ENCODE data around the gene CACNA1C.

Gene CACNA1C

GRCh38 chr12:2520722-2521246 lies 468.0 kb downstream of the CACNA1C start:
- DNase-seq (ENCODE audit: low read depth in 2 of 2) = no peak

DNA sequence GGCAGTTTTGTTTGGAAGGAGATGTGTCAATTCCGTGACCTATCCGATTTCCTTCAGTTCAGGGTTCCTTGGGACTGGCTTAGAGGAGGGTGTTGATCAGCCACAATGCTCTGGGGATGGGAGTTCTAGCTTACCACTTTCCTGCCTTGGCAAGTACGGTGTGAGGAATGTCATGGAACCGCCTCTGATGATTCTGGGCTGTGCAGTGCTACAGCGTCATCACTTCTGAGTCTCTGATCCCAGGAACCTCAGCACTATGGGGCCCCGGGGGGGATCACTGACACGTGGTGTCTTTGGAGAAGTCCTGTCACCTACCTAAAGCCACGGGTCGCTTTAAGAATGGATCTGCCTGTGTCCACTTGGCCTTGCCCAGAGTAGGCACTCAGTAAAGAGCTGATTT lies 470.5 kb downstream of the CACNA1C start:
- DNase-seq (ENCODE audit: low read depth in 2 of 2) = no peak

DNA sequence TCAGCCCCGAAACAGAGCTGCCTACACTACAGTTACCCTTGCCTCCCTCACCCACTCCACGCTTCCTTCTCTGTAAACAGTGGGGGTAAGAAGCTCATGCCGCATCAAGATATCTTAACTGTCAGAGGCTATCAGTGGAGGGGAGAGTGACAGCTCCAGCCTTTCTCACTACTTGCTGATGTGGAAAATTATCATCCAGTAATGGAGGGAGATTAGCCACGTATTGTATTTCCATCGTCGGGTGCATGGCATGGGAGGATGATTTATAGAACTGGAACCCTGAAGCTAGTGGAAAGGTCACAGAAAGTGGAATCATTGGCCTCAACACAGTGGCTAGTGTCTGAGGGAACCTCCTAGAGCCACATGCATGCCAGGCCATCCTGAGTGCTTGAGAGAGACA lies 471.1 kb downstream of the CACNA1C start:
- DNase-seq (ENCODE audit: low read depth in 2 of 2) = no peak

- DNase-seq (ENCODE audit: low read depth in 2 of 2) = no peak
Measured at GRCh38 chr12:2526371-2526770, 473.6 kb downstream of the CACNA1C start.

DNA sequence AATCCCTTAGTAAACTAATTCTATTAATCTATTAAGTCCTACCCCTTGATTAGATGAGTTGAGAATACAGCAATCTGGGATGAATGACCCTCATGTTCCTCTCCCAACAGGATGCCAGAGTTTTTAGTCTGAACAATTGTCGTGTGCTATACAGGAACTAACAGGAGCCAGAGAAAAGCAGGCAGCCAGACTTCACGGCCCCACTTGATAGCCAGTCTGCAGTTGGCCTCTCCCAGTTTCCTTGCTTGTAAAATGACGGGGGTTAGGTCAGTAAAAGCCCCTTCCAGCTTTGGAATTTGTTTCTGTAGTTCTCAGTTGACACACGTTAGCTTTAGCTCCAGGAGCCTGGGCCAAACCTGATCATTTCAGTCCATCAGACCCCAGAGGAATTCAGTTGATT lies 475.2 kb downstream of the CACNA1C start:
- DNase-seq (ENCODE audit: low read depth in 2 of 2) = no peak

GRCh38 chr12:2529807-2530206 lies 477.0 kb downstream of the CACNA1C start:
- no peak for DNase-seq (ENCODE audit: low read depth in 2 of 2)

DNA sequence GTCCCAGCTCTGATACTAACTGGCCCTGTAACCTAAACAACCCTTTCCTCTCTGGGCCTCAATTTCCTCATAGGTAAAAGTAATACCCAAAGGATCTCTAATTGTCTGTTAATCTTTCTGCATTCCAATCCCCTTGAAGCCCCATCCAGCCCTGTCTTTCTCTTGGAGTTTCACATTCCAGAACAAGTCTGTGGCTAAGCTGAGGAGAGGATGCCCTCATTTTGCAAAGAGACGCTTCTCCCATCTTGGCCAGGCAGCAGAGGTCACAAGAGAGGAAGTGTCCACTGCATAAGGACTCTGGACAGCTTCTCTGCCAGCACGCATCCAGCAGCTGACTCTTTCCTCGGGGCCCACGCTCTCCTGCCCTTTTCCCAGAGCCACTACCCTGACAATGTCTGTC lies 478.6 kb downstream of the CACNA1C start:
- no peak for DNase-seq (ENCODE audit: low read depth in 2 of 2)

GRCh38 chr12:2533036-2533435 lies 480.2 kb downstream of the CACNA1C start:
- DNase-seq (ENCODE audit: low read depth in 2 of 2) = no peak

DNA sequence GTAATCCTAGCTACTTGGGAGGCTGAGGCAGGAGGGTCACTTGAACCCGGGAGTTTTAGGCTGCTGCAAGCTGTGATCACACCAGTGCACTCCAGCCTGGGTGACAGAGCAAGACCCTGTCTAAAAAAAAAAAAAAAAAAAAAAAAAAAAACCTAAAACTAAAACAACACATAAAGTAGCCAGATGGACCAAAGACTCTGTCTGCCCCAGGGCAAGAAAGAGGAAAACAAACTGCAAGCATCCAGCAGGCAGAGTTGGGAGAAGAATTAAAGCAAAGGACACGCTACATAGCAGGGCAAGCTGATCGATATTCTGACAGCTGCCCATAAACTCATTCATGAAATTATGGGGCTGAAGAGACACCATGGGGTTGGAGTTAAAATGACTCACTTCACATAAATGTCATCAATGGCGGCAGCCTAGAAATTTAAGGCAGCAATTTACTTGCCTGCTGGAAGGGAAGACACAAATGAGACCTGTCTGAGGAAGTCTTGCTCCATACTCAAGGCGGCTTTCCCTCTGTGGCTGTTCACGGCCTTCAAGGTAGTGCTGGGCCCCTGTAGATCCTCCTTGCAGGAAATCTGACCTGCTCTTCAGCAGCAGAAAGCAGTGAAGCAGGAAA lies 482.9 kb downstream of the CACNA1C start:
- no peak for DNase-seq (ENCODE audit: low read depth in 2 of 2)

GRCh38 chr12:2536724-2537123 lies 483.9 kb downstream of the CACNA1C start:
- DNase-seq (ENCODE audit: low read depth in 2 of 2) = no peak

GRCh38 chr12:2537868-2538541 lies 485.2 kb downstream of the CACNA1C start:
- no peak for DNase-seq (ENCODE audit: low read depth in 2 of 2)

GRCh38 chr12:2539938-2540337 lies 487.2 kb downstream of the CACNA1C start:
- DNase-seq (ENCODE audit: low read depth in 2 of 2) = no peak

- no peak for DNase-seq (ENCODE audit: low read depth in 2 of 2)
Measured at GRCh38 chr12:2540535-2540941, 487.8 kb downstream of the CACNA1C start.

GRCh38 chr12:2541631-2542204 lies 488.9 kb downstream of the CACNA1C start:
- DNase-seq (ENCODE audit: low read depth in 2 of 2) = no peak

DNA sequence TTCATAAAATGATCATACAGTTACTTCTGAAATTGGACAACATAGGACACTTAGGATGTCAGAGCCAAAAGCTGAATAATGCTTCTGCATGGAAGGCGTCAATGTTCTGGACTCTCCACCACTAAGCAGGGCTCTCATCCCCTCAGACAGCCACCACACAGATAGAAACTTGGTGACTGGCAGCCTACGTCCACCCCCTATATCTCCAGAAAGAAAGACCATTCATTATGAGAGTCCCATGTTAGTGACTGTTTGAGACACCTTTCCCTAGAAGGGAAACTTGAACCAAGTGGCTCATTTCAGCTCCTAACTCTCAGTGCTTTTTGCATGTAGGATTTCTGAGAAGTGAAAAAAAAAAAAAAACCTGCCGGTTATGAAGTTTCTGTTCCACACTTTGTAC lies 491.0 kb downstream of the CACNA1C start:
- DNase-seq (ENCODE audit: low read depth in 2 of 2) = no peak

DNA sequence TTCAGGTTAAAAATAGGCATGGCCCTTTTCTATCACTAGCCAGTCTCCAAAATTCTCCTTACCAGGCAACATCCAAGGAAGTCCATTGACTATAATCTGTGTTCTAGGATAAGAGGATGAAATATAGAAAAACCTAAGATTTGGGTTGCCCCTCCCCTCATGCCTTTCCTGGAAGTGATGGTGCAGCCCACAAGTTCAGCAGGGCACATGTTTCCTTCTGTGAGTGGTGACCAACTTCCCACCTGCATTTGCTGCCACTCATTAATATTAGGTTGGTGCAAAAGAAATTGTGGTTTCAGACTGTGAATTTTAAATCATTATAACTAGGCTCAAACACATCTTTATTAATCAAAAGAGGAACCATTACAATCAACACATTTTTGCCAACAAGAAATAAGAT lies 491.4 kb downstream of the CACNA1C start:
- DNase-seq (ENCODE audit: low read depth in 2 of 2) = no peak

- DNase-seq (ENCODE audit: low read depth in 2 of 2) = no peak
Measured at GRCh38 chr12:2547273-2548044, 494.7 kb downstream of the CACNA1C start.

DNA sequence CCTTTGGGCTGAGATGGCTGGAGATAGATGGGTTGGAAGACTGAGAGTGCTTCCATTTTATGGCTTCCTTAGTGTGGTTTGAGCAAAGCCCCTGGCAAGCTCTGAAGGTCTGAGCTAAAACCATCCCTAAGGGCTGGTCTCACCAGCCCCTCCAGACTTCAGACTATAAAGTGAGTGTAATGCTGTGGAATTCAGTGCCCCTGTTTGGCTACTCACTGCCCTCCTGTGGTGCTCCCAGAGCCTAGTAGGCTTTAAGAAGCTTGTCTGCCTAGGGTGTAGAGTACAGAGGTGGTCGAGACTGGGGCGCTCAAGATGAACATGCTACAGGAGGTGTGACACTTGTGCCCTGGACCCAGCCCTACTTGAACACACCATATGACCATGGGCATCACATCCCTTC lies 495.3 kb downstream of the CACNA1C start:
- DNase-seq (ENCODE audit: low read depth in 2 of 2) = no peak

- DNase-seq (ENCODE audit: low read depth in 2 of 2) = no peak
Measured at GRCh38 chr12:2550561-2551411, 498.0 kb downstream of the CACNA1C start.

DNA sequence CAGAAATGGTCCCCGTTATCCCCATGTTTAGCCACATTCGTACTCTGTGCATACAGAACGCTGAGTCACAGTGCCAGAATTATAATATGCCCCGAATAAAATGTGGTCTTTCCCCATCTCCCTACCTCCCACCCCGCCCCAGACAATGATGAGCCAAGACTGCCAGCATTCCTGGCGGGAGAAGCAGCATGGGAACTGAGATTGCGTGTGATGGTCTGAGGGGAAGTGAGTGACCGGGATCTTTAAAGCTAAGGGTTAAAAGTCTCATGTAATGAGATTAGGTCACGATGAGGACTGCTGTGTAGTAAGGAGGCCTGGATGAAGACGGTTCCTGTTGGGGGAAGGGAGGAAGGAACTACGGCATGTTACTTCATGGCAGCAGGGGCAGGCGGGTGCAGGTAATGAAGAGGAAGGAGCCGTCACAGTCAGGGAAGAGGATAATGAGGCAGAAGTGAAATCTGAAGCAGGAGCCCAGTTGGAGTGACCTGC lies 498.7 kb downstream of the CACNA1C start:
- no peak for DNase-seq (ENCODE audit: low read depth in 2 of 2)
